ENCODE measurements around the gene WDFY2.

DNA sequence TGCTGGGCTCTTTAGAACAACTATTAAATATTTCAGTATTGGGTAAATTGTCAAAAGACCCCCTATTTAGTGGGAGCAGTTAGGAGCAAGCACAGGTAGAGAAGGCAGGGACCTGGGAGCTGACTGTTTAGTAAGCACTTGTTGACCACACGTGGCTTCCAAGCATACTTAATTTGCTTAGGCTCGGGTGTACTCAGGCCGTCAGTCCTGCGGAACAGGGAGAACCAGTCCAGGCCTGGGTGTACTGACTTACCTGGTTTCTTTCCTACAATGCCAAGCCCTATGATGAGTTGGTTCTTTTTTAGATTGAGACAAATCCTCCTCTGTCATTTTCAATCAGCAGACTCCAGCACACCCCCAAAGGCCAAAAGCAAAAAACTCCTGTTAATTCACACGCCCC is 90.0 kb downstream of the WDFY2 start:
- TF ChIP-seq, protein P1, sequence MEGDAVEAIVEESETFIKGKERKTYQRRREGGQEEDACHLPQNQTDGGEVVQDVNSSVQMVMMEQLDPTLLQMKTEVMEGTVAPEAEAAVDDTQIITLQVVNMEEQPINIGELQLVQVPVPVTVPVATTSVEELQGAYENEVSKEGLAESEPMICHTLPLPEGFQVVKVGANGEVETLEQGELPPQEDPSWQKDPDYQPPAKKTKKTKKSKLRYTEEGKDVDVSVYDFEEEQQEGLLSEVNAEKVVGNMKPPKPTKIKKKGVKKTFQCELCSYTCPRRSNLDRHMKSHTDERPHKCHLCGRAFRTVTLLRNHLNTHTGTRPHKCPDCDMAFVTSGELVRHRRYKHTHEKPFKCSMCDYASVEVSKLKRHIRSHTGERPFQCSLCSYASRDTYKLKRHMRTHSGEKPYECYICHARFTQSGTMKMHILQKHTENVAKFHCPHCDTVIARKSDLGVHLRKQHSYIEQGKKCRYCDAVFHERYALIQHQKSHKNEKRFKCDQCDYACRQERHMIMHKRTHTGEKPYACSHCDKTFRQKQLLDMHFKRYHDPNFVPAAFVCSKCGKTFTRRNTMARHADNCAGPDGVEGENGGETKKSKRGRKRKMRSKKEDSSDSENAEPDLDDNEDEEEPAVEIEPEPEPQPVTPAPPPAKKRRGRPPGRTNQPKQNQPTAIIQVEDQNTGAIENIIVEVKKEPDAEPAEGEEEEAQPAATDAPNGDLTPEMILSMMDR (IDR thresholded peaks at IDR 0.05), result no peak
- no peak for TF ChIP-seq POLR2A (IDR thresholded peaks at IDR 0.05)
